ENCODE measurements around the gene PCDHA12. TPM values are rescaled to one million over a fixed set of nuclear protein-coding genes. Genes with fewer than 3 reads are reported as not detected.
"Not testable (repeated sequence)": the region's sequence is repeated elsewhere in the genome, so short reads cannot be mapped to it uniquely, and the experiment has no call there.

Gene PCDHA12
- total RNA-seq (2014; rRNA removed) = not detected in 2 replicates
- not detected for polyA plus RNA-seq (2012)

GRCh38 chr5:140875085-140876065 lies at the start of gene PCDHA12:
PCDHA12 (plus strand) TSS chr5:140875308; CDS start chr5:140875473, 165 bp downstream.
- no peak for DNase-seq (ENCODE audit: low read depth)

GRCh38 chr5:140827704-140828361 lies 47.3 kb upstream of the PCDHA12 start, which contains the start of gene PCDHA6:
PCDHA6 (plus strand) TSS chr5:140827960; CDS start chr5:140828092, 132 bp downstream.
- no peak for DNase-seq (ENCODE audit: low read depth)

- no peak for DNase-seq (ENCODE audit: low read depth)
Observed at GRCh38 chr5:140828362-140828737, 46.8 kb upstream of the PCDHA12 start.

GRCh38 chr5:140829511-140830501 lies 45.3 kb upstream of the PCDHA12 start:
- DNase-seq (ENCODE audit: low read depth) = not testable (repeated sequence)

- peak; percentile 21 for DNase-seq (ENCODE audit: low read depth)
Observed at GRCh38 chr5:140833993-140834392, 41.1 kb upstream of the PCDHA12 start, which contains the start of gene PCDHA7. PCDHA7 (plus strand) TSS chr5:140834269; CDS start chr5:140834384, 115 bp downstream.

- DNase-seq (ENCODE audit: low read depth) = not testable (repeated sequence)
Observed at GRCh38 chr5:140834439-140835008, 40.6 kb upstream of the PCDHA12 start.

GRCh38 chr5:140835622-140836510 lies 39.2 kb upstream of the PCDHA12 start:
- DNase-seq (ENCODE audit: low read depth) = no peak

GRCh38 chr5:140840978-140841962 lies 33.8 kb upstream of the PCDHA12 start, which contains the start of gene PCDHA8:
PCDHA8 (plus strand) TSS chr5:140841187; CDS start chr5:140841322, 135 bp downstream.
- no peak for DNase-seq (ENCODE audit: low read depth)

- no peak for DNase-seq (ENCODE audit: low read depth)
Observed at GRCh38 chr5:140842798-140843733, 32.0 kb upstream of the PCDHA12 start.

GRCh38 chr5:140848139-140849102 lies 26.7 kb upstream of the PCDHA12 start, which contains the start of gene PCDHA9:
PCDHA9 (plus strand) TSS chr5:140848382; CDS start chr5:140848496, 114 bp downstream.
- peak; percentile 20 for DNase-seq (ENCODE audit: low read depth)

- DNase-seq (ENCODE audit: low read depth) = not testable (repeated sequence)
Observed at GRCh38 chr5:140849831-140850634, 25.1 kb upstream of the PCDHA12 start.

- peak; percentile 11 for DNase-seq (ENCODE audit: low read depth)
Observed at GRCh38 chr5:140855772-140856674, 19.1 kb upstream of the PCDHA12 start, which contains the start of gene PCDHA10. PCDHA10 (plus strand) TSS chr5:140855897; CDS start chr5:140856049, 152 bp downstream.

GRCh38 chr5:140857177-140857986 lies 17.7 kb upstream of the PCDHA12 start:
- no peak for DNase-seq (ENCODE audit: low read depth)
